Measurements from ENCODE around the gene CCDC54. TPM values are rescaled to one million over a fixed set of nuclear protein-coding genes. Genes with fewer than 3 reads are reported as not detected.

Gene CCDC54
- total RNA-seq, 6 experiments from 2014 or later: not detected

- Mint-ChIP-seq H3K4me3 (no peak overlapping the region), H3K36me3 (ENCODE audit: low read depth) (no peaks in the 10 kb centered on the region), H3K27me3 (ENCODE audit: insufficient read depth) (peaks cover 6% of the 10 kb centered on the region), H3K27ac (no peak overlapping the region), H3K9me3 (no peaks in the 10 kb centered on the region), H3K4me1 (ENCODE audit: low read depth) (peaks cover 5% of the 10 kb centered on the region)
- no peak for DNase-seq
- TF ChIP-seq CTCF (IDR thresholded peaks at IDR 0.05): no peak
Measured at GRCh38 chr3:107346564-107346963, 30.7 kb upstream of the CCDC54 start.

- H3K4me1 Mint-ChIP-seq (ENCODE audit: low read depth): peaks cover 5% of the 10 kb centered on the region
- no peak overlapping the region for H3K27ac Mint-ChIP-seq
Measured at GRCh38 chr3:107347751-107348150, 29.5 kb upstream of the CCDC54 start.

GRCh38 chr3:107356706-107357105, 20.5 kb upstream of the CCDC54 start:
- no peak overlapping the region for H3K4me3 Mint-ChIP-seq
- H3K4me1 Mint-ChIP-seq (ENCODE audit: low read depth): no peaks in the 10 kb centered on the region
- no peaks in the 10 kb centered on the region for H3K9me3 Mint-ChIP-seq
- no peaks in the 10 kb centered on the region for H3K36me3 Mint-ChIP-seq (ENCODE audit: low read depth)
- no peak overlapping the region for H3K27ac Mint-ChIP-seq
- no peak for TF ChIP-seq CTCF (IDR thresholded peaks at IDR 0.05)
- no peak for DNase-seq
- H3K27me3 Mint-ChIP-seq (ENCODE audit: insufficient read depth): no peaks in the 10 kb centered on the region

More at GRCh38 chr3:107347751-107348150, 29.5 kb upstream of the CCDC54 start:
- Mint-ChIP-seq H3K9me3 (no peaks in the 10 kb centered on the region), H3K27me3 (ENCODE audit: insufficient read depth) (peaks cover 3% of the 10 kb centered on the region), H3K36me3 (ENCODE audit: low read depth) (no peaks in the 10 kb centered on the region), H3K4me3 (no peak overlapping the region)
- no peak for DNase-seq
- TF ChIP-seq CTCF (IDR thresholded peaks at IDR 0.05): no peak

GRCh38 chr3:107361633-107362032, 15.6 kb upstream of the CCDC54 start:
- H3K9me3 Mint-ChIP-seq: no peaks in the 10 kb centered on the region
- no peak overlapping the region for H3K4me3 Mint-ChIP-seq
- H3K36me3 Mint-ChIP-seq (ENCODE audit: low read depth): peaks cover under 1% of the 10 kb centered on the region; the same call in 1 of the 2 replicates
- H3K27ac Mint-ChIP-seq: no peak overlapping the region
- no peak for TF ChIP-seq CTCF (IDR thresholded peaks at IDR 0.05)
- H3K27me3 Mint-ChIP-seq (ENCODE audit: insufficient read depth): no peaks in the 10 kb centered on the region
- no peak for DNase-seq
- H3K4me1 Mint-ChIP-seq (ENCODE audit: low read depth): peaks cover 12% of the 10 kb centered on the region

- no peak for TF ChIP-seq CTCF (IDR thresholded peaks at IDR 0.05)
Measured at GRCh38 chr3:107365051-107365450, 12.2 kb upstream of the CCDC54 start.

GRCh38 chr3:107366766-107367165, 10.5 kb upstream of the CCDC54 start:
- peak overlapping the region; percentile 3; the same call in 1 of the 2 replicates for H3K4me3 Mint-ChIP-seq
- TF ChIP-seq CTCF (IDR thresholded peaks at IDR 0.05): no peak
- no peaks in the 10 kb centered on the region for H3K27me3 Mint-ChIP-seq (ENCODE audit: insufficient read depth)
- no peak for DNase-seq
- peak overlapping the region; percentile 82 for H3K27ac Mint-ChIP-seq
- H3K36me3 Mint-ChIP-seq (ENCODE audit: low read depth): peaks cover 6% of the 10 kb centered on the region
- peaks cover 50% of the 10 kb centered on the region for H3K4me1 Mint-ChIP-seq (ENCODE audit: low read depth)
- no peaks in the 10 kb centered on the region for H3K9me3 Mint-ChIP-seq

More at GRCh38 chr3:107365051-107365450, 12.2 kb upstream of the CCDC54 start:
- Mint-ChIP-seq H3K4me3 (no peak overlapping the region), H3K27ac (no peak overlapping the region), H3K36me3 (ENCODE audit: low read depth) (peaks cover 6% of the 10 kb centered on the region), H3K9me3 (no peaks in the 10 kb centered on the region), H3K4me1 (ENCODE audit: low read depth) (peaks cover 46% of the 10 kb centered on the region), H3K27me3 (ENCODE audit: insufficient read depth) (no peaks in the 10 kb centered on the region)
- DNase-seq: no peak

All from HFFc6 (cell line).